GM10266 (cell line): ENCODE data around the gene STMND1.
"Not testable (repeated sequence)": the region's sequence is repeated elsewhere in the genome, so short reads cannot be mapped to it uniquely, and the experiment has no call there.

ENCODE experiments used
- DNase-seq: peaks from one replicate; pipeline ENCODE4 v3.0.0; 2012; ENCODE audit errors: extremely low spot score
- TF ChIP-seq, protein P1 (sequence below): IDR thresholded peaks from 2 replicates; pipeline ENCODE4 v1.5.1; 2012; ENCODE audit warnings: mild to moderate bottlenecking, low read depth; ENCODE audit not compliant: control insufficient read depth, insufficient read depth; ENCODE audit errors: missing control alignments

The STMND1 gene

DNA sequence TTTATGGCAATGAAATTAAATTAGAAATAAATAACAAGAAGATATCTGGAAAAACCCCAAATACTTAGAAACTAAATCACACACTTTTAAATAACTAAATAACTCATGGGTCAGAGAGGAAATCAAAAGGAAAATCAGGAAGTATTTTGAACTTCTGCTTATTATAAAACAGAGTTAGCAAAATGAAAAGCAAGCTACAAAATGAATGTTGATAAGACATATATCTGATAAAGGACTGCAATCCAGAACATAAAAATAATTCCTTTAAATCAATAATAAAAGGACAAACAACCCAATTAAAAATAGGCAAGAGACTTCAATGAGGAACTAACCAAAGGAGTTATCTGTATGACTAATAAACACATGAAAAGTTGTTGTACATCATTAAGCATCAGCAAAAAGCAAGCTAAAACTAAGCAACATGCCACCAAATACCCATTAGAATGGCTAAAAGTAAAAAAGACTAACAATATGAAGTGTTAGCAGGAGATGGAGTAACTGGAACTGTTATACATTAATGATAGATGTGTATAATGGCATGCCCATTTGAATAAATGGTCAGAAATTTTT lies 38.9 kb upstream of the STMND1 start:
- no peak for DNase-seq
- TF ChIP-seq, protein P1, sequence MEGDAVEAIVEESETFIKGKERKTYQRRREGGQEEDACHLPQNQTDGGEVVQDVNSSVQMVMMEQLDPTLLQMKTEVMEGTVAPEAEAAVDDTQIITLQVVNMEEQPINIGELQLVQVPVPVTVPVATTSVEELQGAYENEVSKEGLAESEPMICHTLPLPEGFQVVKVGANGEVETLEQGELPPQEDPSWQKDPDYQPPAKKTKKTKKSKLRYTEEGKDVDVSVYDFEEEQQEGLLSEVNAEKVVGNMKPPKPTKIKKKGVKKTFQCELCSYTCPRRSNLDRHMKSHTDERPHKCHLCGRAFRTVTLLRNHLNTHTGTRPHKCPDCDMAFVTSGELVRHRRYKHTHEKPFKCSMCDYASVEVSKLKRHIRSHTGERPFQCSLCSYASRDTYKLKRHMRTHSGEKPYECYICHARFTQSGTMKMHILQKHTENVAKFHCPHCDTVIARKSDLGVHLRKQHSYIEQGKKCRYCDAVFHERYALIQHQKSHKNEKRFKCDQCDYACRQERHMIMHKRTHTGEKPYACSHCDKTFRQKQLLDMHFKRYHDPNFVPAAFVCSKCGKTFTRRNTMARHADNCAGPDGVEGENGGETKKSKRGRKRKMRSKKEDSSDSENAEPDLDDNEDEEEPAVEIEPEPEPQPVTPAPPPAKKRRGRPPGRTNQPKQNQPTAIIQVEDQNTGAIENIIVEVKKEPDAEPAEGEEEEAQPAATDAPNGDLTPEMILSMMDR = no peak

DNA sequence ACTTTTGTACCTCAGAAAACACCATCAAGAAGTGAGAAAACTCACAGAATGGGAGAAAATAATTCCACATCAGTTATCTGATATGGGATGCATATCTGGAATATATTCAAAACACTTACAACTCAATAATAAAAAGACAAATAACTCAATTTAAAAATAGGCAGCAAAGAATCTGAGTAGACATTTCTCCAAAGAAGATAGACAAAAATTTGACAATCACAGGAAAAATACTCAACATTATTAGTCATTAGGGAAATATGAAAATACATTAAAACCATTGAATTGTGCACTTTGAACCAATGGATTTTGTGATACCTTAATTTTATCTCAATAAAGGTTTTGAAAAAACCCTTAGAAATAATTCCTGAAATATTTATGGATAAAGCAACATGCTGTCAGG lies 36.9 kb upstream of the STMND1 start:
- TF ChIP-seq, protein P1 = no peak
- DNase-seq = no peak

DNA sequence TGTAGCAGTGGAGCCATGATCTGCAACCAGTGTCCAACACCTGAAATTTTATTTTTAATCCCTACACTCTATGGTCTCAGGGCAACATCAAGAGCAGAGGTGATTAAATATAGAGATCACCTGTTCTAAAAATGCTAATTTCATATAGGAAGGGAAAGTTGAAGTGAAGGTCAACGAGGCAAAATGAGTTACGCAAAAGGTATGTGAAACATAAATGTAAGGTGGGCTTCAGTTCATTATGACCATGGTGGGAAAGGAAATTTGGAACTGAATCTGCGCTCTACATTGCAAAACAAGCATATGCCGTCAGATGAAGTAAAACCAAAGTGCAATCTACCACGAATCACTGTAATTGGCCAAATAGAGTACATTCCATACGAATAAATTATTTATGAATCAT lies 35.2 kb upstream of the STMND1 start:
- no peak for DNase-seq
- TF ChIP-seq, protein P1 = no peak

- not testable (repeated sequence) for DNase-seq
Measured at GRCh38 chr6:17068972-17069371, 32.9 kb upstream of the STMND1 start.

GRCh38 chr6:17070400-17070799 lies 31.4 kb upstream of the STMND1 start:
- not testable (repeated sequence) for DNase-seq

GRCh38 chr6:17073596-17073995 lies 28.3 kb upstream of the STMND1 start:
- DNase-seq = not testable (repeated sequence)

- DNase-seq = no peak
- TF ChIP-seq, protein P1 = no peak
Measured at GRCh38 chr6:17081273-17081672, 20.6 kb upstream of the STMND1 start.

- DNase-seq = no peak
- TF ChIP-seq, protein P1 = no peak
Measured at GRCh38 chr6:17081860-17082508, 19.9 kb upstream of the STMND1 start.

GRCh38 chr6:17083397-17083796 lies 18.5 kb upstream of the STMND1 start:
- TF ChIP-seq, protein P1 = no peak
- no peak for DNase-seq
